ENCODE measurements around the gene GAS6. TPM values are rescaled to one million over a fixed set of nuclear protein-coding genes. Genes with fewer than 3 reads are reported as not detected.
"Not testable (repeated sequence)": the region's sequence is repeated elsewhere in the genome, so short reads cannot be mapped to it uniquely, and the experiment has no call there.

GAS6 gene
- total and polyA plus RNA-seq, 2 donors, result 55.1 to 327 TPM

DNA sequence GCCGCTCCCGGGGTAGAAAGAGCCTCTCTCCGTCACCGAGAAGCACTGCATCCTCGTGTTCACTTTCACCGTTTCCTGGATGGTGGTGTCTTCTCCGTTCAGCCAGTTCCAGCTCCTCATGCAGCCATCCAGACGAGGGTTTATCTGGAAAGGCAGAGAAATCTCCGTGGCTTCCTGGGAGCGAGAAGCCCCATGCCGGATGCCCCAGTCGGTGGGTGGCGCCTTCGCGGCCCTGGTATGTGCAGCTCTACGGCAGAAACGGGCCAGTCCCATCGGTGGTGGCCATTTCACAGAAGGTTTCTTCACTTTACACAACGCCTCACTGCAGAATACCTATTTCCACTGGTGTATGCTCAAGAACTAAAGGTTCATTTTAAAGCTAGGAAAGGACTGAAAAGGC is 36.9 kb downstream of the GAS6 start:
- H3K4me3 ChIP-seq (ENCODE audit: low read depth, low read length), result no peak overlapping the region
- no peaks in the 10 kb centered on the region for H3K4me1 ChIP-seq (ENCODE audit: insufficient read depth)
- peaks cover 4% of the 10 kb centered on the region for H3K36me3 ChIP-seq (ENCODE audit: insufficient read depth)
- no peak for DNase-seq (ENCODE audit: extremely low spot score)
- 88% methylated on average over 19 of the region's 19 CpGs for WGBS
- H3K27ac ChIP-seq (ENCODE audit: low read depth), result no peak overlapping the region

DNA sequence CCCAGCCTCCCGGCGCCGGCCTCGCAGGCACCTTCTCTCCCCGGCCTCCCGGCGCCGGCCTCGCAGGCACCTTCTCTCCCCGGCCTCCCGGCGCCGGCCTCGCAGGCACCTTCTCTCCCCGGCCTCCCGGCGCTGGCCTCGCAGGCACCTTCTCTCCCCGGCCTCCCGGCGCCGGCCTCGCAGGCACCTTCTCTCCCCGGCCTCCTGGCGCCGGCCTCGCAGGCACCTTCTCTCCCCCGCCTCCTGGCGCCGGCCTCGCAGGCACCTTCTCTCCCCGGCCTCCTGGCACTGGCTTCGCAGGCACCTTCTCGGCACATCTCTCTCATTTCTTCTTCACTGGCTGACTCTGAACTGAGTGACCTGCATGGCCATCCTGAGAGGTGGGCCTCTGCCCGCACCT is 37.4 kb downstream of the GAS6 start:
- WGBS, result 82% methylated on average over 24 of the region's 35 CpGs
- not testable (repeated sequence) for DNase-seq (ENCODE audit: extremely low spot score); H3K27ac ChIP-seq (ENCODE audit: low read depth); H3K36me3 ChIP-seq (ENCODE audit: insufficient read depth); H3K4me1 ChIP-seq (ENCODE audit: insufficient read depth); H3K4me3 ChIP-seq (ENCODE audit: low read depth, low read length)

GRCh38 chr13:113825841-113826240 is 38.0 kb downstream of the GAS6 start:
- WGBS, result 76% methylated on average over 16 of the region's 16 CpGs
- Histone ChIP-seq H3K36me3 (ENCODE audit: insufficient read depth) (peaks cover 4% of the 10 kb centered on the region), H3K27ac (ENCODE audit: low read depth) (no peak overlapping the region), H3K4me1 (ENCODE audit: insufficient read depth) (no peaks in the 10 kb centered on the region), H3K4me3 (ENCODE audit: low read depth, low read length) (no peak overlapping the region)
- DNase-seq (ENCODE audit: extremely low spot score), result no peak

DNA sequence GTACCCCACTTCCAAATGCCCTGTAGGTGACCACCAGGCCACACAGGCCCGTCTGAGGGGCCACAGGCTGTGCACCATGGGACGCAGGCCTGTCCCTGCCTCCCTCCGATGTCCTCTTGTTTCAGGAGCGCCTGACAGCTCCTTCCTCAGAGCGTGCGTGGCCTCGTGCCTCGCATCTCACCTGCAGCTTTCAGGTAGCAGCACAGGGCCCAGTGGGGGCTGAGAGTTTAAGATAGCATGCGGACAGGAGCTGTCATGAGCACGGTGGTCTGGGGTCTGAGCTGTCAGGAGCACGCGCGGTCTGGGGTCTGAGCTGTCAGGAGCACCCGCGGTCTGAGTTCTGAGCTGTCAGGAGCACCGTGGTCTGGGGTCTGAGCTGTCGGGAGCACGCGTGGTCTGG is 40.1 kb downstream of the GAS6 start:
- WGBS, result 94% methylated on average over 19 of the region's 19 CpGs
- Histone ChIP-seq H3K27ac (ENCODE audit: low read depth) (no peak overlapping the region), H3K4me1 (ENCODE audit: insufficient read depth) (no peaks in the 10 kb centered on the region), H3K36me3 (ENCODE audit: insufficient read depth) (peaks cover 4% of the 10 kb centered on the region), H3K4me3 (ENCODE audit: low read depth, low read length) (no peak overlapping the region)
- no peak for DNase-seq (ENCODE audit: extremely low spot score)

DNA sequence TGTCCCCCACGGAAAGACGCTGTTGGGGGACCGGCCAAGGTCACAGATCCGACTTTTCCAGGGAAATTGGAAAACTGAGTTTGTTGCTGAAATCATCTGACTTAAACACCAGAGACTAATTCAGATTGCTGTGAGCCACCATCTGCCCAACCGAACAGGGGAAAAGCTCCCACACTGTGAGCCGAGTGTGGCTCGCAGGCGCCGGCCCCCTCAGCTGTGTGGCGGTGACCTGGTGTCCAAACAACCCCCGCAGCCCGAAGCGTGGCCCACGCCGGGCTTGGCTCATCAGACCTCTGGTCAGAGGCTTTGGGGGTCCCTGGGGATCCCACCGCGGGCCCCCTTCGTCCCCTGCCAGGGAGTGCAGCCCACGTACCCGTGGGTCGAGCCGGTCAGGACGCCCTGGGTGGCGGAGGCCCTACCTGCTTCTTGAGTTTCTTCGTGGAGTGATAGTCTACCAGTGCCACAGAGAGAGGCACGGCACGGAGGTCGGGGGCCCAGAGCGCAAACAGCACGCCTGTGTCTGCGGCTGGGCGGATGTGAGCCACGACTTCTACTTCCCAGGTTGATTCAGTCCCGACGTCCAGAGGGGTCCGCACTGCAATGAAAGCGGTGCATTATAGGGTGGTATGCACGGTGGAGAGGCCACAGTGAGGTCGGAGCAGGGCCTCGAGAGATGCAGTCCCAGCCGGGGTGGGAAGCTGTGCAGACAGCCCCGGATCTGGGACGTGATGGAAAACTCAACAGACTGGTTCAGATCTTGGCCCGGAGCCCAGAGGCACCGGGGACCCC is 40.7 kb downstream of the GAS6 start:
- WGBS, result 89% methylated on average over 45 of the region's 45 CpGs
- H3K27ac ChIP-seq (ENCODE audit: low read depth), result no peak overlapping the region
- H3K36me3 ChIP-seq (ENCODE audit: insufficient read depth), result peaks cover 4% of the 10 kb centered on the region

DNA sequence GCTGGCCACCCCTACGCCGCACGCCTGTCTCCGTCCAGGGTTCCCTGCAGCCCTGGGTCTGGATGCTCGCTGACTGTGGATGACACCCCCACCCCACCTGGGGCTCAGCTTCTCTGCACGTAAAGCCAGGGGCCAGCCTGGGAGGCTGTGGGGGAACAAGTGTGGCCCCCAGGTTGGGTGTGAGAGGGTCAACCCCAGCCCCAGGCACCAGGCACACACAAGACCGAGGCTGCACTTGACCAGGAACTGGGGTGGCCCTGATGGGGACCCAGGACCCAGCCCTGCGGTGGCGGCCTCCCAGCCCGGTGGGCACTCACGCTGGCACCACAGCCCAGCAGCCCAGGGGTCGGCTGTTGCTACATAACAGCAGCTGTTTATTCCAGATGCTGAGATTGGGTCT is 41.6 kb downstream of the GAS6 start:
- H3K36me3 ChIP-seq (ENCODE audit: insufficient read depth), result peaks cover 4% of the 10 kb centered on the region
- no peak for DNase-seq (ENCODE audit: extremely low spot score)
- 94% methylated on average over 12 of the region's 12 CpGs for WGBS
- H3K27ac ChIP-seq (ENCODE audit: low read depth), result no peak overlapping the region
- no peak overlapping the region for H3K4me3 ChIP-seq (ENCODE audit: low read depth, low read length)
- no peaks in the 10 kb centered on the region for H3K4me1 ChIP-seq (ENCODE audit: insufficient read depth)

More for the DNA sequence above, 40.7 kb downstream of the GAS6 start:
- Histone ChIP-seq H3K4me3 (ENCODE audit: low read depth, low read length) (no peak overlapping the region), H3K4me1 (ENCODE audit: insufficient read depth) (no peaks in the 10 kb centered on the region)
- DNase-seq (ENCODE audit: extremely low spot score), result no peak

GRCh38 chr13:113821847-113822246 is 42.0 kb downstream of the GAS6 start:
- no peaks in the 10 kb centered on the region for H3K4me1 ChIP-seq (ENCODE audit: insufficient read depth)

GRCh38 chr13:113820813-113821651 is 42.8 kb downstream of the GAS6 start:
- Histone ChIP-seq H3K4me1 (ENCODE audit: insufficient read depth) (no peaks in the 10 kb centered on the region), H3K36me3 (ENCODE audit: insufficient read depth) (no peaks in the 10 kb centered on the region), H3K4me3 (ENCODE audit: low read depth, low read length) (no peak overlapping the region), H3K27ac (ENCODE audit: low read depth) (peak overlapping the region; percentile 89)
- 17% methylated on average over 54 of the region's 54 CpGs for WGBS
- peak; percentile 70 for DNase-seq (ENCODE audit: extremely low spot score)

More at GRCh38 chr13:113821847-113822246, 42.0 kb downstream of the GAS6 start:
- DNase-seq (ENCODE audit: extremely low spot score), result no peak
- 84% methylated on average over 24 of the region's 24 CpGs for WGBS
- no peak overlapping the region for H3K4me3 ChIP-seq (ENCODE audit: low read depth, low read length)
- H3K27ac ChIP-seq (ENCODE audit: low read depth), result peak overlapping the region; percentile 61
- peaks cover 1% of the 10 kb centered on the region for H3K36me3 ChIP-seq (ENCODE audit: insufficient read depth)

DNA sequence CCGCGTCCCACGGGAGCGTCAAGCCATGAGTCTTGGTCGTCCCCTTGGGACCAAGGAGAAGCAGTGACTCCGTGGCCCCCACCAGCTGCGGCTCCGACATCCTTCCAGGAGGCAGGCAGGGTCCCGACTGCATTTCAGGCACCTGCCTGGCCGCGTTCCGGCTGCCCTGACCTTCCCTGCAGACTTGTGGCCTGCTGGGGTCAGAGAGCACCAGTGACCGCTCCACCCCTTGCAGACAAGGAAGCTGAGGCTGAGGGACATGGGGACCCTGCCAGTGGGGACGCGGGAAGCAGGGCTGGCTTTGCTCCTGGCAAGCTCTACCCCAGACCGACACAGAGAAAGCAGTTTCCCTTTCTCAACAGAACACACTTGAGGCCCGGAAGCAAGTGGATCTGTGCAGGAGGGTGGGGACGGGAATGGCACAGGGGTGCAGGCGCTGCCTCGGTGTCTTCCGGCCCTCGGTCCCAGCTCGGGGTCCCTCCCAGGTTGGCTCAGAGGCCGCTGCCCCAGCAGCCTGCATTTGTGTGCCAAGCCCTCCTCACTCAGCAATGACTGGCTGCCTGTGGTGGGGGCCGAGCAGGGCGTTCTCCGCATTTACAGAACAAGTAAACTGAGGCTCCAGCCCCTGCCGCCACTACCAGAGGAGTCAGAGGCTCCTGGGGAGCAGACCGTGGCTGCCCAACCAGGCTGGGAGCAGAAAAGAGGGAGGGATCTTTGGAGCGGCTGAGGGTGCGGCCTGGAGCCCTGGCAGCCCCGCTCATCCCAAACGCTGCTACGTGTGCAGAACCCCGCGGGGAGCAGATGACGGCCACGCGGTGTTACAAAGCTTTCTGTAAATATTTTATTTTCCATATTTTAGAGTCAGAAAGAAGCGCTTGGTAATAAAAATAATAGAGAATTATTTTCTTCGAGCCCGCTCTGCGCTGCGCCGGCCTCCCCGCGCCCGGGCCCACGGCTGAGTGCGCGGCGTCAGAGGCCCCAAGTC is 43.9 kb downstream of the GAS6 start:
- Histone ChIP-seq H3K4me3 (ENCODE audit: low read depth, low read length) (no peak overlapping the region), H3K4me1 (ENCODE audit: insufficient read depth) (no peaks in the 10 kb centered on the region), H3K36me3 (ENCODE audit: insufficient read depth) (no peaks in the 10 kb centered on the region), H3K27ac (ENCODE audit: low read depth) (peak overlapping the region; percentile 89)
- 67% methylated on average over 52 of the region's 52 CpGs for WGBS
- no peak for DNase-seq (ENCODE audit: extremely low spot score)

DNA sequence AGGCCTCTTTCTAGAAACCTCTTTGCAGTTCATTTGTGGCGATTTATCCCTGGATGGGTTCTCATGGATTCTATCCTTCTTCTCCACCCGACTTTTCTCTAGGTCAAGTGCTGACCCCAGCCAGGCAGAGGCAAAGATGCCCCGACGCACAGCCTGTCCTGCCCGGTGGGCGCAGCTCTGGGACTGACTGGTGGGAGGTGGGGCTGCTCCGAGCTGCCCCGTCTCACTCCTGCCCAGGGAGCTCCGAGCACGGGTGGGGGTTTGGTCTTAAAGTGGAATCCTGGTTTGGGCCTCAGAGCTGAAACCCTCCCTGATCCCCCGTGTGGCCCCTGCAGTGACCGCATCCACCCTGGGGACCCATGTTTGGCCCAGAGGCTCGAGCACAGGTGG is 44.5 kb downstream of the GAS6 start:
- no peaks in the 10 kb centered on the region for H3K36me3 ChIP-seq (ENCODE audit: insufficient read depth)
- WGBS, result 91% methylated on average over 13 of the region's 13 CpGs
- no peaks in the 10 kb centered on the region for H3K4me1 ChIP-seq (ENCODE audit: insufficient read depth)
- no peak overlapping the region for H3K4me3 ChIP-seq (ENCODE audit: low read depth, low read length)
- H3K27ac ChIP-seq (ENCODE audit: low read depth), result peak overlapping the region; percentile 13
- no peak for DNase-seq (ENCODE audit: extremely low spot score)

DNA sequence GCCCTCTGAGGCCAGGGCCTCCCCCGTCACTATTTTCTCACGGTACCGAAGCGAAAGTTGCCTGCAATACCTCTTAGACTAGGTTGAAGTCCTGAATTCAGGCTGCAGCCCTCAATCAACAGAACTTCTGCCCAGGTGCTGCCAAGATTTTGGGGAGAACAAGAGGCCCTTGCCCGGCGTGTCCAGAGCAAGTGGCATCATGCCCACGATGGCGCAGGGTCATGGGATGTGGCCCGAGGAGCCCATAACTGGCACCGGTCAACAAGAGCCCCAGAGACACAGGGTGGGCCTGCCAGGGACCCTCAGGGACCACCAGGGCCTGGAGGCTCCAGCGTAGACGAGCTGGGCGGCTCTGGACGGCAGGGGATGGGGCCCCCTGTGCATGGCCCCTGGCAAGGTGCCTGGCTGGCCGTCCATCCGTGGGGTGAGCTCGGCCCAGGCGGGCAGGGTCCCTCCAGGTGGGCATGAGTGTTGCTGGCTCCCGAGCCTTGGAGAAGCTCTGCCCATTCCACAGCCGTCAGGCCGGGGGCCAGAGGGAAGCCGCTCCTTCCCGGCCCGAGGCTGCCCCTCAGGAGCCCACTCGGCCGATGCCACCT is 45.1 kb downstream of the GAS6 start:
- H3K36me3 ChIP-seq (ENCODE audit: insufficient read depth), result no peaks in the 10 kb centered on the region
- H3K27ac ChIP-seq (ENCODE audit: low read depth), result no peak overlapping the region
- H3K4me3 ChIP-seq (ENCODE audit: low read depth, low read length), result no peak overlapping the region
- no peak for DNase-seq (ENCODE audit: extremely low spot score)
- H3K4me1 ChIP-seq (ENCODE audit: insufficient read depth), result no peaks in the 10 kb centered on the region
- 93% methylated on average over 26 of the region's 26 CpGs for WGBS

DNA sequence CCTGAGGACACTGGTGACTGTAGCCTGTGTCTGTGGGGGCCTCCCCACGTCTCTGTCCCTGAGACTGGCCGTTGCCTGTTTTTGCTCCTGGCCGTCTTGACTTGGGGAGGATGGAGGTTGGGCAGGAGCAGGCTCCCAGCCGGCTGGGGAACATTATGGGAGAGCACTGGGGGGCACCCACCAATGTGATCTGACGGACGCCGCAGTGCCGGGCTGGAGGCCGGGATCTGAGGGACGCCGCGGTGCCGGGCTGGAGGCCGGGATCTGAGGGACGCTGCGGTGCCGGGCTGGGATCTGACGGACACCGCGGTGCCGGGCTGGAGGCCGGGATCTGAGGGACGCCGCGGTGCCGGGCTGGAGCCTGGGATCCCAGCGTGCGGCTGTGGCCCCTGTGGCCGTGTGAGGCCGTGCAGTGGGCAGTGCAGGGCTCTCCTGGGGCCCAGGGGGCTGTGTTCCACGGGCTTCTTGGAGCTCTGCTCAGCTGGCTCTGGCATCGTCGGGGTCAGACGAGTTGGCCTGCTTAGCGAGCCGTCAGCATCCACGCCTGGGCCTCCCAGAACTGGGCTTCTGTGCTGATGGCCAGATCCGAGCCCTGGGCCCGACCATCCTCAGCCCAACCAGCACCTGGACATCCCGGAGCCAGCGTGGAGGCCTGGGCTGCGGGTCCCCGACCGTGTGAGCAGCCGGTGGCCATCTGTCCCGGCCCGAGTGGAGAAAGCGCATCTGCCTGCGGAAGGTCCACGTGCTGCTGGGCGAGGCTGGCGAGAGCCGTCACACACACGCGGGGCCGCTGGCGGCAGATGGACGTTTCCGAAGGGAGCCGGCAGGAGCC is 45.8 kb downstream of the GAS6 start:
- no peak overlapping the region for H3K4me3 ChIP-seq (ENCODE audit: low read depth, low read length)
- no peak for DNase-seq (ENCODE audit: extremely low spot score)
- 84% methylated on average over 60 of the region's 60 CpGs for WGBS
- no peak overlapping the region for H3K27ac ChIP-seq (ENCODE audit: low read depth)
- no peaks in the 10 kb centered on the region for H3K4me1 ChIP-seq (ENCODE audit: insufficient read depth)
- H3K36me3 ChIP-seq (ENCODE audit: insufficient read depth), result no peaks in the 10 kb centered on the region
